ENCODE measurements around the gene UTP14C. TPM values are rescaled to one million over a fixed set of nuclear protein-coding genes. Genes with fewer than 3 reads are reported as not detected.

Gene UTP14C
- total RNA-seq, 1 experiment from 2014 or later = 19.8 TPM

- peak; percentile 55 for DNase-seq
- Histone ChIP-seq H3K4me2 (ENCODE audit: insufficient read depth, insufficient read length, low read length) (no peak overlapping the region), H3K27ac (ENCODE audit: insufficient read length, low read depth, low read length) (no peak overlapping the region), H3K79me1 (ENCODE audit: insufficient read depth, low read depth, low read length, poor library complexity, severe bottlenecking) (no peaks in the 10 kb centered on the region), H3K79me2 (ENCODE audit: insufficient read depth, low read length) (no peaks in the 10 kb centered on the region), H4K20me1 (ENCODE audit: control insufficient read depth, insufficient read depth, insufficient read length) (no peaks in the 10 kb centered on the region), H4K5ac (ENCODE audit: insufficient read length, low read depth, low read length) (no peak overlapping the region), H3T11ph (ENCODE audit: low read length) (no peak overlapping the region), H4K91ac (ENCODE audit: insufficient read length, low read depth, low read length) (no peak overlapping the region), H3K4ac (ENCODE audit: low read depth, low read length) (no peak overlapping the region), H2BK120ac (ENCODE audit: low read depth, low read length, poor library complexity, severe bottlenecking) (no peak overlapping the region), H3K9ac (ENCODE audit: extremely low read depth, insufficient read length, low read length) (no peak overlapping the region), H2BK15ac (ENCODE audit: low read depth, low read length) (no peak overlapping the region), H4K8ac (replicated peaks; ENCODE audit: insufficient read length, low read depth, low read length) (no peak overlapping the region), H2AFZ (ENCODE audit: low read length) (no peak overlapping the region), H3K56ac (ENCODE audit: insufficient read length, low read depth, low read length) (no peak overlapping the region), H2AK5ac (ENCODE audit: insufficient read length, low read length) (no peak overlapping the region), H3K4me1 (ENCODE audit: insufficient read depth, low read length) (peaks cover 8% of the 10 kb centered on the region; the same call in 1 of the 2 replicates), H2BK20ac (ENCODE audit: low read depth, low read length, poor library complexity, severe bottlenecking) (no peak overlapping the region), H3K18ac (ENCODE audit: insufficient read length, low read depth, low read length) (no peak overlapping the region), H3K9me3 (ENCODE audit: control insufficient read depth, low read depth, low read length) (no peaks in the 10 kb centered on the region), H3K14ac (ENCODE audit: insufficient read depth, low read length) (no peak overlapping the region), H3K23ac (ENCODE audit: insufficient read length, low read depth, low read length) (no peak overlapping the region), H2BK12ac (ENCODE audit: insufficient read length, low read depth, low read length) (no peak overlapping the region), H3K27me3 (ENCODE audit: insufficient read depth, low read length) (no peaks in the 10 kb centered on the region), H3K23me2 (ENCODE audit: insufficient read length, low read depth, low read length, poor library complexity, severe bottlenecking) (no peaks in the 10 kb centered on the region), H2BK5ac (ENCODE audit: insufficient read length, low read length) (no peak overlapping the region)
- Mint-ChIP-seq H3K27me3 (ENCODE audit: low read depth) (peaks cover 2% of the 10 kb centered on the region; the same call in 1 of the 2 replicates), H3K9me3 (peaks cover 2 to 3% of the 10 kb centered on the region in 2 experiments; a peak in 2 of 5 replicates), H3K4me3 (no peak overlapping the region), H3K27ac (no peak overlapping the region; a peak in 1 of 7 replicates), H3K36me3 (ENCODE audit: insufficient read depth in 1 of 3, low read depth in 3 of 3) (peaks cover 8% of the 10 kb centered on the region in 3 experiments; a peak in 5 of 7 replicates), H3K4me1 (peaks cover 38 to 44% of the 10 kb centered on the region in 2 experiments)
- no CpG with 5 or more reads among the region's 4 CpGs for WGBS (ENCODE audit: extremely low coverage, insufficient read length, low lambda C conversion rate)
- TF ChIP-seq, protein P1, sequence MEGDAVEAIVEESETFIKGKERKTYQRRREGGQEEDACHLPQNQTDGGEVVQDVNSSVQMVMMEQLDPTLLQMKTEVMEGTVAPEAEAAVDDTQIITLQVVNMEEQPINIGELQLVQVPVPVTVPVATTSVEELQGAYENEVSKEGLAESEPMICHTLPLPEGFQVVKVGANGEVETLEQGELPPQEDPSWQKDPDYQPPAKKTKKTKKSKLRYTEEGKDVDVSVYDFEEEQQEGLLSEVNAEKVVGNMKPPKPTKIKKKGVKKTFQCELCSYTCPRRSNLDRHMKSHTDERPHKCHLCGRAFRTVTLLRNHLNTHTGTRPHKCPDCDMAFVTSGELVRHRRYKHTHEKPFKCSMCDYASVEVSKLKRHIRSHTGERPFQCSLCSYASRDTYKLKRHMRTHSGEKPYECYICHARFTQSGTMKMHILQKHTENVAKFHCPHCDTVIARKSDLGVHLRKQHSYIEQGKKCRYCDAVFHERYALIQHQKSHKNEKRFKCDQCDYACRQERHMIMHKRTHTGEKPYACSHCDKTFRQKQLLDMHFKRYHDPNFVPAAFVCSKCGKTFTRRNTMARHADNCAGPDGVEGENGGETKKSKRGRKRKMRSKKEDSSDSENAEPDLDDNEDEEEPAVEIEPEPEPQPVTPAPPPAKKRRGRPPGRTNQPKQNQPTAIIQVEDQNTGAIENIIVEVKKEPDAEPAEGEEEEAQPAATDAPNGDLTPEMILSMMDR (conservative IDR thresholded peaks at IDR 0.05) = no peak
These were observed 22.1 kb upstream of the UTP14C start for GRCh38 chr13:52002361-52002760.
